ENCODE results near the gene RAB11B.

DNA sequence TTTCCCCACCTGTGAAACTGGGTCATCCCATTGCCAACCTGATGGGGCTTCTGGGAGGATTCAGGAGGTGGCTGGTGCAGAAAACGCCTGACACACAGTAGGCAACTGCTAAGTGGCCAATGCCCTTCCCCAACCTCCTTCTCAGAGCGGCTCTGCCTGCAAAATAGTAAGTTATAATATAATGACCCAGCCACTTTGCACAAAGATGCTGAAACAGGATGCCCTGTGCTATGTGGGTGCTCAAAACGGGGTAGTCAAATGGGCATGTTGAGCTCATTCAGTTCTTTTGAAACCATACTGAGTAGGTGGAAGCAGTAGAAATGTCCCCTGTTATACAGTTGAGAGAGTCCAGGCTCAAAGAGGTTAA, 23.5 kb downstream of the RAB11B start:
- TF ChIP-seq POLR2A (IDR thresholded peaks at IDR 0.05; ENCODE audit: low read length) (no peak), GATA1 (IDR thresholded peaks at IDR 0.05; ENCODE audit: low read depth, low read length) (no peak)
